Stimulated activated CD4-positive, alpha-beta T cell treated with anti-CD3 and anti-CD28 coated beads, Interleukin-12 subunit alpha, Interleukin-12 subunit beta, amount 100 ng/mL, for 4 hours (primary cell): ENCODE measurements around the gene HIC2.
"Not testable (repeated sequence)": the region's sequence is repeated elsewhere in the genome, so short reads cannot be mapped to it uniquely, and the experiment has no call there.

Experiments used
- DNase-seq: peaks from one replicate; pipeline ENCODE4 v3.0.0-alpha.2; 2020

HIC2 gene

DNA sequence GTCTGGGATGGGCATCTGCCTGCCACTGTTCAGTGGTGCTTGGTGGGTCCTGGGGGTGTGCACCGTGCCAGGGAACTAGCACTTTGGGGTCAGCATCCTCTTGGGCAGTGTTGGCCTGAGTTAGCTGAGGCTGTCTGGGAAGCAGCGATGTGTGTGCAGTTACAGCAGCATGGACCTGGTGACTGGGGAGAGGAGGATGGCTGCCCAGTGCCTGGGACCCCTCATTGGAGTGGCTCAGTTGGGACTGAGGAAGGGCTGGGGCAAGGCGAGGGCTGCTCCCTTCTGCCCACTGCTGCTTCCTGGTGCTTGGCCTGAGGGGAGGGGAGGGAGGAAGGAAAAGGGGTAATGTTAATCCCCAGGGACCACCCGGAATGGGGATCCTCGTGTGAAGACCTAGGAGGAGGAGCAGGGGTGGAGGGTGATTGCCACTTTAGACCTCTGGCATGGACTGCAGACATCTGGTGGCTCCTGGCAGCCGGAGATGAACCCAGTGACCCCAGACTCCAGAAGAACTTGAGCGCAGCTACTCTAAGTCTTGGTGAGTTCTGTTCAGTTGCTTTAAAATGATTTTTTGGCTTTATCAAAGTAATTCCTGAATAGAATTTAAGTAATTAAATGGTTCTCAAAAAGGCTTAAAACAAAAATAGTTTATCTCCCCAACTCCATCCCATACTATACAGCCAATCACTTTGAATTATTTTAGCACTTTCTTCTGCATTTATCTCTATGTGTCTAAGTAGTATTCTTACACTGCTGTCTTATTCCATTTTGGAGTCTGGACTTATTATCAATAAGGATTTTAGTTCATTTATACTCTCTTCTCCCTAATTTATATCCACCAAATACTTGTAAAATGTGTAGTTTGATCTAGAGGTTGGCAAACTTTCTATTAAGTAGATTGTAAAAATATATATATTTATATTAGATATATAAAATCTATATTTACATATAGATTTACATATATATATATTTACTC is 34.7 kb downstream of the HIC2 start:
- DNase-seq: no peak

DNA sequence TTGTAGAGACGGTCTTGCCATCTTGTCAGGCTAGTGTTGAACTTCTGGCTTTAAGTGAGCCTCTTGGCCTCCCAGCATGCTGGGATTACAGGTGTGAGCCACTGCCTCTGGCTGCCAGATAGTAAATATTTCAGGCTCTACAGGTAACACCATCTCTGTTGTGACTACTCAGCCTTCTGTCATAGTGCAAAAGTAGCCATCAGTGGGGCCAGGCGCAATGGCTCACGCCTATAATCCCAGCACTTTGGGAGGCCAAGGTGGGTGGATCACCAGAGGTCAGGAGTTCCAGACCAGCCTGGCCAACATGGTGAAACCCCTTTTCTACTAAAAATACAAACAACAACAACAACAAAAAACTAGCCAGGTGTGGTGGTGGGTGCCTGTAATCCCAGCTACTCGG is 35.5 kb downstream of the HIC2 start:
- DNase-seq: not testable (repeated sequence)

DNA sequence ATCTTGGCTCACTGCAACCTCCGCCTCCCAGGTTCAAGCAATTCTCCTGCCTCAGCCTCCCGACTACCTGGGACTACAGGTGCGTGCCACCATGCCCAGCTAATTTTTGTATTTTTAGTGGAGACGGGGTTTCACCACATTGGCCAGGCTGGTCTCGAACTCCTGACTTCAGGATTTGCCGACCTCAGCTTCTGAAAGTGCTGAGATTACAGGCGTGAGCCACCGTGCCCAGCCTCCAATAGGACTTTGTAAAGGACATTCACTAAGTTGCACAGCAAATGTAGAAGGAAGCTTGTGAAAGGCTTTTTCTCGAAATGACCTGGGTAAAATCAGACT is 37.8 kb downstream of the HIC2 start:
- DNase-seq: not testable (repeated sequence)

DNA sequence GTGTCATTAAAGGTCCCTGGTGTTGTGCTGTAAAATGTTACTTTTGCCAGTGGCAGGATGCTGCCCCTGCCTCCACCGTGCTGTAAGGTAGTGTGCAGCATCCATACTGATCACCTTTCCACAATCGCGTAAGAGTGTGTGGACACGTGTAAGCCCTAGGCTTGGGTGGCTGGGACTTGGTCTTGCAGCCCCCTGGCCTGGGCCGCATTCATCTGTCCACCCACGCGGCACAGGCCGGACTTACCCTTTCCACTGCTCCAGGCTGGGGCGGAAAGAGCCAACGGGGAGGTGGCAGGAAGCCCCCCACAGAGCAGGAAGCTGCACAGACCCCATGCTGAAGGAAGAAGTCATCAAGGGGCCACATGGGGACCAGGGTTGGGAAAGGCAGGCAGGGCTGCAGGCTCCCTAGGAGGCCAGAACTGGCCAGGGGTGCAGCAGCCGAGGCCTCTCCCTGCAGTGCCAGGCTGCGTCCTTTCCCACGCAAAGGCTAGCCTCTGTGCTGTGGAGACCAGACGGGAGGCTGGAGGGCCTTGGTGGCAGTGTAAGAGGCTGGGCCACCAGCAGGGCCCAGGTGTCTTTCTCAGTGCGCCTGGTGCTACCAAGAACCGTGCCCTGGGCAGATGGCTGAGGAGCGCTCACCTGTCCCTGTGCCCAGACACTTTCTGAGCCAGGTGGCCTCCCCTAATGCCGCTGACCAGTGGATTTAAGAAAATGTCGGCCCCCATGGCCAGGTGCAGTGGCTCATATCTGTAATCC is 38.3 kb downstream of the HIC2 start:
- no peak for DNase-seq

- no peak for DNase-seq
Measured at GRCh38 chr22:21457023-21457787, 40.0 kb downstream of the HIC2 start.

DNA sequence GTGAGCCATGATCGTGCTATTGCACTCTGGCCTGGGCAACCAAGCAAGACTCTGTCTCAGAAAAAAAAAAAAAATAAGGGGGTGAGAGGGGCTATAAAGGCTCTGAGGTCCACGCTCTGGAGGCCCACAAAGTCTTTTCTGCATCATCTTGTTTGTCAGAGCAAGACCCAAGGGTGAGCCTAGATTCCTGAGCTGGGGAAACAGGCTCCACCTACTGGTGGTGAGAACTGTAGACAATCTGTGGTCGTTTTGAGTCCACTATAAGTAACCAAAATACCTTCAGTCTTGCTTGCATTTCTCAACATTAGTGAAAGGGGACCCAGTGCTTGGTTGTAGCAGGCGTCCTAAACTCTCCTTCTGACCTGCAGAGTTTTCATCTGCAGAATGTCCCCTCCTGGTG is 45.5 kb downstream of the HIC2 start:
- DNase-seq: not testable (repeated sequence)

DNA sequence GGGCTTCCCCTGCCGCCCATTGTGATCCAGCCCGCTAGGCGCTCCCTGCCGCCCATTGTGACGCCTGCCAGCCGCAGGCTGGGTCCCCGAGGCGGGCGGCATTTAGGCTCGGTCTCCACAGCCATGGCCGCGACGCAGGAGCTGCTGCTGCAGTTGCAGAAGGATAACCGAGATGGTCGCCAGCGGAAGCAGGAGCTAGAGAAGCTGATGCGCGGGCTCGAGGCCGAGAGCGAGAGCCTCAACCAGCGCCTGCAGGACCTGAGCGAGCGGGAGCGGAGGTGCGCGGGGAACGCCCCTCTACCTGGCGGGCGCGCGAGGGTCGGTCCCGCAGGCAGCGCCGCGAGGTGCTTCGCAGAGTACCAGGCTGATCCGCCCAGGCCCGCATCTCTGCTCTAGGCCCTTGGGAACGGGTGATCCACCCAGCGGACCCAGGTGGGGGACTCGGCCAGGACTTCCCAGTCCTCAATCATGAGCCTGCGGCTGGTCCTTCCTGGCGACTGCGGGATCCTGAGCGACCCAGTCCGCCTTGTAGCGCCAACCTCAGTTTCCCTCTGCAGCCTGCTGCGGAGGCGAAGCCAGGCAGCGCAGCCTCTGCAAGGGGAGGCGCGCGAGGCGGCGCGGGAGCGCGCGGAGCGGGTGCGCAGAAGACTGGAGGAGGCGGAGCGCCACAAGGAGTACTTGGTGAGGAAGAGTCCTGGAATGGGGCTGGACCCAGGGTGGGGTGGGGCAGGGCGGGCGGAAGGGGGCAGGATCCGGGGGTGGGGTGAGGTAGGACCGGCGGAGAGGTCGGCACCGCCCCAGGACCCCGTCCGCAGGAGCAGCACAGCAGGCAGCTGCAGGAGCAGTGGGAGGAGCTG is 50.4 kb downstream of the HIC2 start, which contains the start of gene TMEM191C:
TSS of gene TMEM191C (plus strand) at position 51 of the 857 bp plus-strand sequence. CDS start at position 124, 73 bp downstream.
- DNase-seq: not testable (repeated sequence)

DNA sequence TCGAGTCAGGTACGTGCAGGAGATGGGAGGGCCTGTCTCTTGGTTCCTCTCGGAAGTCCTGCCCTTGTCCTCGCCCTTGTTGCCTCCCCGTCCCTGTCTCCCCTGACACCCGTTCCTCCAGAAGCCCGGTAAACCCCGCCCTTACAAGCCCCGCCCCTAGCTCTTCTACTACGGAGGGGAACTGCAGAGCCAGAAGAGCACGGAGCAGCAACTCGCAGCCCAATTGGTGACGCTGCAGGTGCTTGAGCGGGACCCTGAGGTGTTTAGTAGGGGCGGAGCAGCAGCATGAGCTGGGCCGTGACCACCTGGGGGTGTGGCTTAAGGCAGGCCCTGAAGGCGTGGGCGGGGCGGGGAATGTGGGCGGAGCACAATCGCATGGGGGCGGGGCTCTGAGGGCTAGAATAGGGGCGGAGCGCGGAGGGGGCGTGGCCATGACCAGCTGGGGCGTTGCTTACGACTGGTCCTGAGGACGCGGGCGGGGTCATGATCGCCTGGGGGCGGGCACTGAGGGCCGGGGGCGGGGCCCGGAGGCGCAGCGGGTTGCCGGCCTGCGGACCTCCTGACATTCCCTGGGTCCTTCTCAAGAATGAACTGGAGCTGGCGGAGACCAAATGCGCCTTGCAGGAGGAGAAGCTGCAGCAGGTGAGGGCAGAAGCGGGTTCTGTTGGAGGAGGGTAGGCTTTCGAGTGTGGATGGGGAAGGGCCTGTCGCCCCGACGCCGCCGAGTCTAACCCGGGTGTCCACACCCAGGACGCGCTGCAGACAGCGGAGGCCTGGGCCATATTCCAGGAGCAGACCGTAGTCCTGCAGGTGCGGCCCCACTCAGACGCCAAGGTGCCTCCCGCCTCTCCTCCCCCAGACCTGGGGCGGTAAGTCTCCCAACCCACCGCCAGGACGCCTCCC is 51.3 kb downstream of the HIC2 start:
- DNase-seq: peak; percentile 89

DNA sequence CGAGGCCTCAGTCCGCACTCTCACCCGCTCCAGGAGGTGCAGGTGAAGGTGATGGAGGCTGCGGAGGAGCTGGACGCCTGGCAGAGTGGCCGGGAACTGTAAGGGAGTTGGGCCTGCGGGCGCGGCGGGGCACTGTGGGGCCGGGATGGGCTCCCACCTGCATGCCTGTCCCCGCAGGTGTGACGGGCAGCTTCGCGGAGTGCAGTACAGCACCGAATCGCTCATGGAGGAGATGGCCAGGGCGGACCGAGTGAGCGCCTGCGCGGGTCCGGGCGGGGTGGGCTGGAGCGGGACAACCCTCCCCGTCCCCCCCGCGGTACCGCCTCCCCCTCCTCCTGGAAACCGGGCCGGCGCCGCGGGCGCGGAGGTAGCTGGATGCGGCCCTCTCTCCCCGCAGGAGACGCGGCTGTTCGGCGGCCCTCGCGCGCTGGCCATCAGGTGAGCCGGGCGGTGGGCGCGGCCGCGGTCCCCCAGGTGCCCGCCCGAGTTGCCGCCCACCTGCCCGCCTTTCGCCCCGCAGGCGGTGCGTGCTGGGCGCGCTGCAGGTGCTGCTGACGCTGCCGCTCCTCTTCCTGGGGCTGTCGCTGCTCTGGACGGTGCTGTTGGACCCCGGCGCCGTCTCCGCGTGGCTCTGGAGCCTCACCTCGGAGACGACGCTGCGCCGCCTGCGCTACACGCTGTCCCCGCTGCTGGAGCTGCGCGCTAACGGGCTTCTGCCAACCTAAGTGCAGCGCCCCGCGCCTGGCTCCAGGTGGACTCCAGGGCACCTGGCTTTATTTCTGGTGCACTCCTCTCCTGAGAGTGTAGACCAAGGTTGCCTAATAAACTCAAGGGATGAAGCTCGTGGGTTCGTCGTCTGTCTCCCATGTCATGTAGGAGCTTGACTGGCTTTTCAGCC is 52.2 kb downstream of the HIC2 start:
- not testable (repeated sequence) for DNase-seq

DNA sequence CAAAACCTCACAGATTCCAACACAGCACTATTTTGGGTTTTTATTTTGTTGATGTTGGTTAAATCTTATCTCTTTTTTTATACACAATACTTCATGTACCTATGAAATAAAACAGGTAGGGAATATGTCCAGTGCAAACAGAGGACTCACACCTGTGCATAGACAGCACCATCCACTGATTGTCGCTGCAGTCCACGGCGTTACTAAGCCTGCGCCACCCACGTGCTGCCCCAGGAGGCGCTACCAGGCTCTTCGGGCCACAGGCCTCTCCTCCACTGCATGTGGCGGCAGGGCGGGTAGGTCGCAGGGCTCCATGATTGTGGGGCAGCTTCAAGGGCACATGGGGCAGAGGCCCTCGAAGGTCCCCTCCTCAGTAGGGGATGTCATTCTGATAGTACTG is 55.8 kb downstream of the HIC2 start:
- DNase-seq: not testable (repeated sequence)

GRCh38 chr22:21473664-21474063 is 56.5 kb downstream of the HIC2 start:
- not testable (repeated sequence) for DNase-seq

DNA sequence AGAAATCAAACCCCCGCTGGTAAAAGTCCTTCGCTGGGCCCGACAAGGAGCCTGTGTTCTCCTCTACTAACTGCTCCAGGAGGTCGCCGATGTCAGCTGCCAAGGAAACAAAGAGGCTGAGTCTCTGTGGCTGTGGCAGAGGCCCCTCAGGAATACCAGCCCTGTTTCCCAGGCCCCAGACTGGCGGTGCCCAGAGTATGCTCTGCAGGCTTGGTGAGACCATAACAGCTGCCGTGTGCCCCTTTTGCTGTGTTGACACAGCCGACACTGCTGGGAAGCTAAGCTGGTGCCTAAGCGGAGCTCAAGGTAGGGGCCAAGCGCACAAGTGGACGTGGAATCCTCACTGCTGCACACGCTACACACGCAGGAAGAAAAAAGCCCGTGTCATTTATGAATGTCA is 66.9 kb downstream of the HIC2 start:
- not testable (repeated sequence) for DNase-seq

GRCh38 chr22:21487723-21488122 is 70.6 kb downstream of the HIC2 start:
- not testable (repeated sequence) for DNase-seq

DNA sequence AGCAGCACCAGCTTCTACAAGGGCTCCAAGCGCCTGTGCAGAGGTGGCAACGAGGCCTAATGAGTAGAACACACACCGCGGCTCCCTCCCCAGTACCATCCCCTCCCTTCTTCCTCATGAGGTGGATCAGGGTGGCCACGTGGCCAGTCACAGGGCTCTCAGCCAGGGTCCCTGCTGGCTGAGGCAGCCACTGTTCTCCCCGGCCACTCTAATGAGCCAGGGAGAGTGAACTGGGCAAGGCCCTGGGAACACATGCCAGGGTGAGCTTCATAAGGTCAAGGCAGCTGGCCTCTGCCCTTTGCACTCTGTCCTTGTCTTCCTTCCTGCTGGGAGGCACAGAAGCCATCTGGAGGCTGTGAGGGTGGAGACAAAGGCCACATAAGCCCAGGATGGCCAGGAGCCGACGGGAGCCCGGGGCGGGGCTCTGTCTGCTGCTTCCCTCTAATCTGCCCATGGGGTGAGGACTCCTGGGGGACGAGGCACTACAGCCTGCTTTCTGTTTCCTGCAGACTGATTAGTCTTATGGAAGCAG is 72.0 kb downstream of the HIC2 start:
- not testable (repeated sequence) for DNase-seq

DNA sequence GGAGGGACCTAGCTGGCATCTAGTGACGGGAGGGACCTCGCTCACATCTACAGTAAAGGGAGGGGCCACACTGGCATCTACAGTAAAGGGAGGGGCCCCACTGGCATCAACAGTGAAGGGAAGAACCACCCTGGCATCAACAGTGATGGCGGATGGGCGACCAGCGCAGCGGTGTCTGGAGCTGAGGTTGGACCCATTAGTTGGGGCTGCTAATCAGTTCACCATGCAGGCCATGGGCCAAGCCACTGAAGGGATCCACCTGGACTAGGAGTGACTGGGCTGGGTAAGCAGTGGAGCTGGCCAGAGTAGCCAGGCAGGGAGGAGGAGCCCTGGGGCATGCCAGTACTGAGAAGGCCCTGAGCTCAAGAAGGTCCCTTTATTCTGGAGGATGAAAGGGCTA is 73.4 kb downstream of the HIC2 start:
- not testable (repeated sequence) for DNase-seq

- not testable (repeated sequence) for DNase-seq
Measured at GRCh38 chr22:21492271-21492670, 75.1 kb downstream of the HIC2 start.

GRCh38 chr22:21493789-21494782 is 76.9 kb downstream of the HIC2 start:
- not testable (repeated sequence) for DNase-seq

- not testable (repeated sequence) for DNase-seq
Measured at GRCh38 chr22:21497984-21498383, 80.8 kb downstream of the HIC2 start.
